Natural killer cell (primary cell): ENCODE results near the gene CERT1. TPM values are rescaled to one million over a fixed set of nuclear protein-coding genes. Genes with fewer than 3 reads are reported as not detected.

Source experiments
- ATAC-seq, 3 donors: fragments of 150-1000 bp in 2 of 3; fragments of 200-7000 bp in 1 of 3; cut with Tn5 transposase; 1 replicate in 1 of 3; 2 replicates in 2 of 3; pipeline ENCODE4 v1.10.0; 2021; ENCODE audit warnings: mild to moderate bottlenecking in 2 of 3, moderate library complexity in 2 of 3
- DNase-seq, 2 donors: peaks; one replicate each; pipeline versions ENCODE4 v3.0.0 to v3.0.0-alpha.2; 2013 to 2021; ENCODE audit warnings: mixed read lengths in 1 of 2
- H3K27ac ChIP-seq: one replicate; pipeline ENCODE4 v1.5.1; 2013; ENCODE audit warnings: mild to moderate bottlenecking, low read length
- H3K27me3 ChIP-seq: one replicate; pipeline ENCODE4 v1.6.1; 2013; ENCODE audit warnings: low read length; ENCODE audit not compliant: control insufficient read depth, insufficient read depth
- H3K36me3 ChIP-seq: one replicate; pipeline ENCODE4 v1.6.1; 2013; ENCODE audit warnings: low read length; ENCODE audit not compliant: control insufficient read depth, insufficient read depth
- H3K4me1 ChIP-seq: one replicate; pipeline ENCODE4 v1.6.1; 2013; ENCODE audit warnings: low read length; ENCODE audit not compliant: control insufficient read depth, insufficient read depth
- H3K4me3 ChIP-seq: one replicate; pipeline ENCODE4 v1.5.1; 2013; ENCODE audit warnings: low read length
- H3K9me3 ChIP-seq: one replicate; pipeline ENCODE4 v1.6.1; 2013; ENCODE audit warnings: low read length; ENCODE audit not compliant: control insufficient read depth, insufficient read depth
- H3K27ac Mint-ChIP-seq, 2 donors: one replicate each; pipeline ENCODE4 v1.8.0; 2022; ENCODE audit warnings: mild to moderate bottlenecking in 2 of 2, mixed read lengths in 2 of 2, moderate library complexity in 1 of 2
- H3K27me3 Mint-ChIP-seq, 2 donors: one replicate each; pipeline ENCODE4 v1.8.0; 2022; ENCODE audit warnings: low read depth in 2 of 2, mixed read lengths in 2 of 2
- H3K36me3 Mint-ChIP-seq: one replicate; pipeline ENCODE4 v1.8.0; 2022; ENCODE audit warnings: mixed read lengths
- H3K4me1 Mint-ChIP-seq, 2 donors: one replicate each; pipeline ENCODE4 v1.8.0; 2022; ENCODE audit warnings: mixed read lengths in 2 of 2
- H3K4me3 Mint-ChIP-seq: one replicate; pipeline ENCODE4 v1.8.0; 2022; ENCODE audit warnings: mild to moderate bottlenecking, moderate library complexity, mixed read lengths
- H3K9me3 Mint-ChIP-seq, 2 donors: one replicate each; pipeline ENCODE4 v1.8.0; 2022; ENCODE audit warnings: mixed read lengths in 2 of 2
- WGBS: methylation state at CpG from one replicate; pipeline ENCODE4 v1.1.7; 2013; ENCODE audit warnings: missing lambda C conversion rate; ENCODE audit not compliant: insufficient coverage; 5-methylcytosine and 5-hydroxymethylcytosine counted together
- intact Hi-C: fragments of 100-400 bp; cut with micrococcal nuclease; formaldehyde crosslinking; loops from one replicate; pipeline ENCODE4 v1.14.2; 2022
- total RNA-seq, 4 donors: library from RNA; stranded (reverse); fragments of 120-200 nt in 1 of 4; gene quantifications; one replicate each; pipeline versions ENCODE4 v1.2.3 to v1.2.4, GENCODE V29; 2013 to 2022
- TF ChIP-seq, protein P1 (sequence below): fragments of 200-600 bp; IDR thresholded peaks from one replicate; pipeline ENCODE4 v1.8.0; 2022; ENCODE audit warnings: antibody characterized with exemption

CERT1 gene
- total RNA-seq, 3 donors from 2014 or later (not counting 1 experiment from before 2014, with no cell fraction given) = 50.1 to 51.4 (median 50.2) TPM

DNA sequence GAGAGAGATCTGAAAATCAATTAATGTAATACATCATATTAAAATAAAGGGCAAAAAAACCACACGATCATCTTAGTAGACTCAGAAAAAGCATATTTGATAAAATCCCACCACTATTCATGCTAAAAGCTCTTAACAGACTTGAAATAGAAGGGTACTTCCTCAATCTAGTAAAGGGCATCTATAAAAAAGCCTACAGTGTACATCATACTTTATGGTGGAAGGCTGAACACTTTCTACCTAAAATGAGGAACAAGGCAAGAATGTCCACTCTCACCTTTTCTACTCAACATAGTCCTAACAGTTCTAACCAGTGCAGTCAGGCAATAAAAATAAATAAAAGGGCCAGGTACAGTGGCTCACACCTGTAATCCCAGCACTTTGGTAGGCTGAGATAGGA lies 39.2 kb upstream of the CERT1 start:
- peaks cover 6% of the 10 kb centered on the region for H3K36me3 Mint-ChIP-seq
- peaks cover 25% of the 10 kb centered on the region for H3K36me3 ChIP-seq

DNA sequence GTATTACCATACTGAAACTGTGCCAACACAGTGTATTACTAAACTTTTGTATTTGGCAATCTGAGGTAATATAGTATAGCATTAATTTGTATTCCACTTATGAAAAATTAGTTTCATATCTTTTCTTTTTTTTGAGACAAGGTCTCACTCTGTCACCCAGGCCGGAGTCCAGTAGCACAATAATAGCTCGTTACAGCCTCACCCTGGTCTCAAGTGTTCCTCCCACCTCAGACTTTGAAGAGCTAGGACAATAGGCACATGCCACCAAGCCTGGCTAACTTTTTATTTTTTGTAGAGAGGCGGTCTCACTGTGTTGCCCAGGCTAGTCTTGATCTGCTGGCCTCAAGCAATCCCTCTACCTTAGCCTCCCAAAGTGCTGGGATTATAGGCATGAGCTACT lies 36.4 kb upstream of the CERT1 start:
- no peaks in the 10 kb centered on the region for H3K27me3 ChIP-seq
- Mint-ChIP-seq H3K27me3 (no peaks in the 10 kb centered on the region), H3K27ac (no peak overlapping the region), H3K36me3 (no peaks in the 10 kb centered on the region), H3K4me1 (peaks cover 4 to 5% of the 10 kb centered on the region in 2 donors), H3K4me3 (no peak overlapping the region), H3K9me3 (no peaks in the 10 kb centered on the region)
- peaks cover 7% of the 10 kb centered on the region for H3K36me3 ChIP-seq
- H3K4me3 ChIP-seq = no peak overlapping the region
- H3K27ac ChIP-seq = no peak overlapping the region
- no peak for ATAC-seq
- H3K4me1 ChIP-seq = no peaks in the 10 kb centered on the region
- TF ChIP-seq, protein P1, sequence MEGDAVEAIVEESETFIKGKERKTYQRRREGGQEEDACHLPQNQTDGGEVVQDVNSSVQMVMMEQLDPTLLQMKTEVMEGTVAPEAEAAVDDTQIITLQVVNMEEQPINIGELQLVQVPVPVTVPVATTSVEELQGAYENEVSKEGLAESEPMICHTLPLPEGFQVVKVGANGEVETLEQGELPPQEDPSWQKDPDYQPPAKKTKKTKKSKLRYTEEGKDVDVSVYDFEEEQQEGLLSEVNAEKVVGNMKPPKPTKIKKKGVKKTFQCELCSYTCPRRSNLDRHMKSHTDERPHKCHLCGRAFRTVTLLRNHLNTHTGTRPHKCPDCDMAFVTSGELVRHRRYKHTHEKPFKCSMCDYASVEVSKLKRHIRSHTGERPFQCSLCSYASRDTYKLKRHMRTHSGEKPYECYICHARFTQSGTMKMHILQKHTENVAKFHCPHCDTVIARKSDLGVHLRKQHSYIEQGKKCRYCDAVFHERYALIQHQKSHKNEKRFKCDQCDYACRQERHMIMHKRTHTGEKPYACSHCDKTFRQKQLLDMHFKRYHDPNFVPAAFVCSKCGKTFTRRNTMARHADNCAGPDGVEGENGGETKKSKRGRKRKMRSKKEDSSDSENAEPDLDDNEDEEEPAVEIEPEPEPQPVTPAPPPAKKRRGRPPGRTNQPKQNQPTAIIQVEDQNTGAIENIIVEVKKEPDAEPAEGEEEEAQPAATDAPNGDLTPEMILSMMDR = no peak
- WGBS = 93% methylated on average over 2 of the region's 3 CpGs
- DNase-seq = no peak
- H3K9me3 ChIP-seq = no peaks in the 10 kb centered on the region
- intact Hi-C loops = no loop called here

More for the DNA sequence above, 39.2 kb upstream of the CERT1 start:
- Mint-ChIP-seq H3K27me3 (no peaks in the 10 kb centered on the region), H3K27ac (no peak overlapping the region), H3K4me1 (peaks cover 0 to 5% of the 10 kb centered on the region in 2 donors), H3K9me3 (no peaks in the 10 kb centered on the region), H3K4me3 (no peak overlapping the region)
- TF ChIP-seq, protein P1 = no peak
- no peak overlapping the region for H3K4me3 ChIP-seq
- DNase-seq = no peak
- no peak for ATAC-seq
- WGBS = 100% methylated on average over 1 of the region's 1 CpG
- H3K27me3 ChIP-seq = no peaks in the 10 kb centered on the region
- intact Hi-C loops = no loop called here
- no peak overlapping the region for H3K27ac ChIP-seq
- H3K9me3 ChIP-seq = no peaks in the 10 kb centered on the region
- H3K4me1 ChIP-seq = no peaks in the 10 kb centered on the region

DNA sequence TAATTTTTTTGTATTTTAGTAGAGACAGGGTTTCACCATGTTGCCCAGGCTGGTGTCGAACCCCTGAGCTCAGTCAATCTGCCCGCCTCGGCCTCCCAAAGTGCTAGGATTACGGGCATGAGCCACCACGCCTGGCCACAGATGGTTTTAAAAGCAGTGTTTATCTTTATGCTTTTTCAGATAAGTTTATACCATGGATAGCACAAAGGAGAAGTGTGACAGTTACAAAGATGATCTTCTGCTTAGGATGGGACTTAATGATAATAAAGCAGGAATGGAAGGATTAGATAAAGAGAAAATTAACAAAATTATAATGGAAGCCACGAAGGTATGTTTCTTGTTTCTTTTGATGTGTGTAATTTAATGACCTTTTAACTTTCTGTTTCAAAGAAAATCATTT lies 35.4 kb upstream of the CERT1 start:
- no peaks in the 10 kb centered on the region for H3K27me3 Mint-ChIP-seq
- WGBS = 93% methylated on average over 5 of the region's 6 CpGs
- Histone ChIP-seq H3K4me1 (no peaks in the 10 kb centered on the region), H3K9me3 (no peaks in the 10 kb centered on the region), H3K27me3 (no peaks in the 10 kb centered on the region), H3K4me3 (no peak overlapping the region), H3K36me3 (no peaks in the 10 kb centered on the region), H3K27ac (no peak overlapping the region)
- peaks cover 4 to 5% of the 10 kb centered on the region in 2 donors for H3K4me1 Mint-ChIP-seq
- H3K9me3 Mint-ChIP-seq = no peaks in the 10 kb centered on the region
- no peak overlapping the region for H3K4me3 Mint-ChIP-seq
- no peak overlapping the region for H3K27ac Mint-ChIP-seq
- no peaks in the 10 kb centered on the region for H3K36me3 Mint-ChIP-seq
- TF ChIP-seq, protein P1 = no peak
- no peak for ATAC-seq
- intact Hi-C loops = no loop called here
- DNase-seq = no peak

DNA sequence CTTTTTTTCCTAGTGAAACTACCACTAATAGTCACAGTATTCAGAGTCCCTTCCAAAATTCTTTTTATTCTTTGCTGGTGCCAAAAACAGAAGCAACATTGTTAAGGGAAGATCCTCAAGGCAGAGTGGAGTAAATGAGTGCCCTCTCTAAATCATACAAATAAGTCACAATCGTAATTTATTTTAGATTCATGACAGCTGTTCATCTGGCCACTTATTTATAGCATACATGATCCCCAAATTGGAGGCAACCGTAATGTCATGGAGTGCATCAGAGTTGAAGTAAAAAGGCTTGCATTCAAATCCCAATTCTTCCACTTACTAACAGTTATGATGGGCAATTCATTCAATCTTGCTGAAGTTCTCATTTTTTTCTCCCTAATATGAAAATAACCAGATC lies 33.7 kb upstream of the CERT1 start:
- Histone ChIP-seq H3K4me3 (no peak overlapping the region), H3K27ac (no peak overlapping the region), H3K9me3 (no peaks in the 10 kb centered on the region), H3K27me3 (no peaks in the 10 kb centered on the region), H3K36me3 (no peaks in the 10 kb centered on the region), H3K4me1 (no peaks in the 10 kb centered on the region)
- TF ChIP-seq, protein P1 = no peak
- Mint-ChIP-seq H3K9me3 (no peaks in the 10 kb centered on the region), H3K4me1 (peaks cover 0 to 4% of the 10 kb centered on the region in 2 donors), H3K27me3 (no peaks in the 10 kb centered on the region), H3K4me3 (no peak overlapping the region), H3K36me3 (no peaks in the 10 kb centered on the region), H3K27ac (no peak overlapping the region)
- intact Hi-C loops = no loop called here
- ATAC-seq (no peak), DNase-seq (no peak)
- WGBS = 100% methylated on average over 1 of the region's 2 CpGs
